Measurements from ENCODE around the gene NCKAP5.

GRCh38 chr2:133418021-133418420 is 150.2 kb downstream of the NCKAP5 start:
- TF ChIP-seq, protein P1, sequence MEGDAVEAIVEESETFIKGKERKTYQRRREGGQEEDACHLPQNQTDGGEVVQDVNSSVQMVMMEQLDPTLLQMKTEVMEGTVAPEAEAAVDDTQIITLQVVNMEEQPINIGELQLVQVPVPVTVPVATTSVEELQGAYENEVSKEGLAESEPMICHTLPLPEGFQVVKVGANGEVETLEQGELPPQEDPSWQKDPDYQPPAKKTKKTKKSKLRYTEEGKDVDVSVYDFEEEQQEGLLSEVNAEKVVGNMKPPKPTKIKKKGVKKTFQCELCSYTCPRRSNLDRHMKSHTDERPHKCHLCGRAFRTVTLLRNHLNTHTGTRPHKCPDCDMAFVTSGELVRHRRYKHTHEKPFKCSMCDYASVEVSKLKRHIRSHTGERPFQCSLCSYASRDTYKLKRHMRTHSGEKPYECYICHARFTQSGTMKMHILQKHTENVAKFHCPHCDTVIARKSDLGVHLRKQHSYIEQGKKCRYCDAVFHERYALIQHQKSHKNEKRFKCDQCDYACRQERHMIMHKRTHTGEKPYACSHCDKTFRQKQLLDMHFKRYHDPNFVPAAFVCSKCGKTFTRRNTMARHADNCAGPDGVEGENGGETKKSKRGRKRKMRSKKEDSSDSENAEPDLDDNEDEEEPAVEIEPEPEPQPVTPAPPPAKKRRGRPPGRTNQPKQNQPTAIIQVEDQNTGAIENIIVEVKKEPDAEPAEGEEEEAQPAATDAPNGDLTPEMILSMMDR (IDR thresholded peaks at IDR 0.05): no peak
- TF ChIP-seq POLR2A (IDR thresholded peaks at IDR 0.05): no peak
